ENCODE measurements around the gene SLC46A1.

SLC46A1 gene

GRCh38 chr17:28379814-28380801 lies 25.9 kb downstream of the SLC46A1 start:
- DNase-seq (ENCODE audit: low spot score), result no peak

DNA sequence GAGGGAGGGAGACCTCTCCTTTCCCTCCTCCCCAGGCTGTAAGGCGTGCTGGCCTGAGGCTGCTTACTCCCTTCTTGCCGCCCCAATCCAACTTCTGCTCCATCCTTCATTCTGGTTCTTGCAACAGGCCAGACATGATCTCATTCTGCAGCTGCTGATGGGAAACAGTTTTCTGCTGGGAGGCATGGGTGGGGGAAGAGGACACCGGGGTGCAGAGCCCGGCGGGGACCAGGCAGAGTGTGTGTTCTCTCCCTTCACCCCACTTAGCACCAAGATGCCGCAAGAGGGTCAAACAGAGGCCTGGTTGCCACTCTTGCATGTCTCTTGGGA lies 33.1 kb downstream of the SLC46A1 start:
- no peak for DNase-seq (ENCODE audit: low spot score)

- DNase-seq (ENCODE audit: low spot score), result no peak
Measured at GRCh38 chr17:28372203-28372944, 33.6 kb downstream of the SLC46A1 start.

DNA sequence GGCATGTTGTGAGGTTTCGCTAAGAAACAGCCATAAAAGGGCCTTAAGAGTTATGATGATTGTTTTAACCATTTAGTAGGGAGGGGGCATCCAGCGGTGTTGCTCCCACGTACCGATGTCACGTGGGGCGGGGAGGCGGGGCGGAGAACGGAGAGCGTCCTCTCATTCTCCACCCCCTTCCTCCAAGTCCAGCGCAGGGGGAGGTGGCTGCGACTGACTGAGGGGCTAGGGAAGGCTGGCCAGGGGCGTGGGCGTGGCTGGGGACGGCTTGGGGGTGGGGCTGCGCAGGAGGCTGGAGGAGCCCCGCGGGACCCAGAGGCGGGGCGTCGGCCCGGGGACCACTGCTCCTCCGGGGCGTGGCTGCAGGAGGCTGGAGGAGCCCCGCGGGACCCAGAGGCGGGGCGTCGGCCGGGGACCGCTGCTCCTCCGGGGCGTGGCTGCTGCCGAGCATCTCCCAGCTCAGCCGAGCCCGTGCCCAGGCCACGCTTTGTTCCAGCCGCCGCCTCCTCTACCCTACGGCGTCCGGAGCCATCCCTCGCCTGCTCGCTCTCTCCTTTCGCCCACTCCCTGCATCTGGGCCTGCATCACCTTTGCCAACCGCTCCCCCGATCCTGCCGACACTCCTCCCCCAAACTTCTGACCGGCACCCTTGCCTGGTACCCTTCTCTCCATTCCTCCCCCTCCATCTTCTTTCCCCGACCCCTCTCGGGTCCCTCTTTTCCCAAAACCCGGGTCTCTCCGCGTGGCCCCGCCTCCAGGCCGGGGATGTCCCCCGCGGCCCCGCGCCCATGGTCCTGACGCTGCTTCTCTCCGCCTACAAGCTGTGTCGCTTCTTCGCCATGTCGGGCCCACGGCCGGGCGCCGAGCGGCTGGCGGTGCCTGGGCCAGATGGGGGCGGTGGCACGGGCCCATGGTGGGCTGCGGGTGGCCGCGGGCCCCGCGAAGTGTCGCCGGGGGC lies 34.5 kb downstream of the SLC46A1 start, which contains the start of gene SARM1:
Gene SARM1, plus strand, starts transcription at position 450 of the 958 bp plus-strand sequence. Its CDS starts 339 bp downstream, at position 789.
- no peak for DNase-seq (ENCODE audit: low spot score)

- no peak for DNase-seq (ENCODE audit: low spot score)
Measured at GRCh38 chr17:28370744-28371103, 35.3 kb downstream of the SLC46A1 start.

DNA sequence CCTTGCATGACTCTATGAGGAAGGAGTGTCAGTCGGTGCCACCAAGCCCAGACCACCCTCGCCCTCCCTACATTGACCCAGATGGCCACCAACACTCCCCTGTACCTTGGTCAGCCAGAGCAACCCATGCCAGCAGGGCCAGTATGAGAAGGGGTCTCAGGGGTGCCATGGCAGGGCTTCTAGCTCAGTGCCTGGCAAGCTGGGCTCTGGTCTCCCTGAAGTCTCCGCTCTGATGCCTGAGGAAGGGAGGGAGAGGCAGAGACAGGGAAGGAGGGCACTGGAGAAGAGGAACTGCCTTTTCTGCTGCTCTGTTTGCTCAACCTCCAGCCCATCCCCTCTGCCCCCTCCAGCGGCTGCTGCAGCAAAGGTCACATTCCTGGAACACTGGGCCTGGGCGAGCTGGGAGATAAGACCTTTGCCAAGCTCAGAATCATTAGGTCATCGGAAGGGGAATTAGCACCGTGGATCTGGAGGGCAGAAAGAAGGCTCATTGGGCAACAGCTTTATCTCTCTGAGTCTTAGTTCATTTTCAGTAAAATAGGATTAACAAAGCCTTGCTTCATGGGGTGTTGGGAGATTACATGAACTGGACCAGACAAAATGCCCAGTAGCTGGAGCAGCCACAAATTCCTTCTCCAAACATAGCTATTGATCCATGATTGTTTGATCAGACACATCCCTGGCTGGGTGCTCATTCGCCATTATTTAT lies 35.8 kb downstream of the SLC46A1 start, which contains the start of gene VTN:
Gene VTN, minus strand, starts transcription at position 273 of the 709 bp plus-strand sequence. Its CDS starts 104 bp downstream, at position 169.
- DNase-seq (ENCODE audit: low spot score), result no peak

- DNase-seq (ENCODE audit: low spot score), result no peak
Measured at GRCh38 chr17:28369684-28370034, 36.4 kb downstream of the SLC46A1 start.

GRCh38 chr17:28368915-28369683 lies 36.9 kb downstream of the SLC46A1 start:
- DNase-seq (ENCODE audit: low spot score), result no peak

DNA sequence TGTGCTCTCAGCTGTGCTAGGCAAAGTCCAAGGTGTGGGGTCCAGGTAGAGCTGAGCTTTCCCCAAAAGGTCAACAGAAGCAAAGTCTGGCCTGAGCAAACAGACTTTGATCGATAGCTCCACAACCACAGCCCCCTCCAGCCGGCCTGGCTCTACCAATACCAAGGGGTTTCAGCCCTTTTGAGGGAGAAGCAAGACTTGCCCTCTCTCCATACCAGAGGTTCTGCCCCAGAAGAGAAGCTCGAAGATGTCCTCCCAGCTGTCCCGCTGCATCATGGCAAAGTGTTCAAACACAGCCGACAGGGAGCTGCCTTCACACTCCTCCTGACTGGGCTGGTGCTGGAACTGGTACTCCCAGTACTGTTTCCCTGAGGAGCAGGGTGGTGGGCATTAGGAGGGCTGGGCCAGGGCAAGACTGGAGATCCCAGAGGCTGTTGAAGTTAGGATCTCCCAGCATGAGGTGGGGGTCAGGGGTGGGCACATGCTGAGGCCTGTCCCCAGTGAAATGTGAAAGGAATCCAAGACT lies 37.6 kb downstream of the SLC46A1 start:
- no peak for DNase-seq (ENCODE audit: low spot score)

DNA sequence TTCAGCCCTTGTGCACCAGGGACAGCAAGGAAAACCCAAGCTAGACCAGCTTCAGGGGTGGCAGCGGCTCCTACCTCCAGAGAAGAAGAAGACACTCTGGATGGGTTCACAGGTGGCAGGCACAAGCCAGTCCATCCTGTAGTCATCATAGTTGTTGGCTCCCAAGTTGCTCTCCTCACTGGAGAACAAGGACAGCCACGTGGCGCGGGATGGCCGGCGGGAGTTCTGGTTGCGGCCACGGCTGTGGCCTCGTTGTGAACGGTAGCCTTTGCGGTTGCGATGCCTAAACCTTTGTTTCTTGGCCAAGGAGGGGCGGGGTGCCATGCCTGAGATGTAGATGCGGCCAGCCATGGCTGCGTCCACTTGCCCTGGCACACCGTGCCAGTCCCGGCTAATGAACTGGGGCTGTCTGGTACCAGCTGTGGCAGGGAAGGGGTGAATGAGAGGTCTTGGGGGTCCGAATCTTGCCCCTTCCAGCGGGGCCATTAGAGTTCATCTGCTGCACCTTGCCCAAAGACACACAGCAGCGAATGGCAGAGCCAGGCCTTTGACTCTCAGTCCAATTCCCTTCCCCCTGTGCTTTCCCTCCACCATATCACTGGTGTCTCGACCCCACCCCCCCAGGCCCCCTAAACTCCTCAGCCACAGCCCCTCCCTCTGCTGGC lies 38.2 kb downstream of the SLC46A1 start:
- DNase-seq (ENCODE audit: low spot score), result no peak

GRCh38 chr17:28366605-28367004 lies 39.4 kb downstream of the SLC46A1 start:
- DNase-seq (ENCODE audit: low spot score), result no peak

DNA sequence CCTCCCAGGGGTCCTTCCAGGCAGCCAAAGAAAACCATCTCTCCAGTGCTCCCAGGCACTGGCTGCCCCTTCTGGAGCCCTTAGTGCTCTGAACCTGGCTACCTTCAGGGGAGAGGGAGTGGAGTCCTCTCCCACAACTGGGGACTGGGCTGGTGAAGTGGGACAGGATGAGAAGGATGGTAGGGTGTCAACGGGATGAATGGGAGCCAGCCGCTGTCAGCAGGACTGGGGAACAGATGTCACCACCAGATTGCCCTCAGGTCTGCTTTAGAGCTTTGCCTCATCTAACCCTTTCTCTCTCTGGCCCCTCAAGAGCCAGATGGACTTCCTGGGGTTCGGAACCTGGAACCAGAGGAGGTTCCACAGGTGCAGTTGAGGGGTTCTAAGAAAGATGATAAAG lies 40.5 kb downstream of the SLC46A1 start:
- no peak for DNase-seq (ENCODE audit: low spot score)

- no peak for DNase-seq (ENCODE audit: low spot score)
Measured at GRCh38 chr17:28364665-28365363, 41.2 kb downstream of the SLC46A1 start, which contains the start of gene SEBOX. Gene SEBOX, minus strand, starts transcription at chr17:28365199. Its CDS starts 48 bp downstream, at chr17:28365151.

- DNase-seq (ENCODE audit: low spot score), result no peak
Measured at GRCh38 chr17:28363776-28364650, 42.0 kb downstream of the SLC46A1 start.

GRCh38 chr17:28363186-28363585 lies 42.8 kb downstream of the SLC46A1 start:
- no peak for DNase-seq (ENCODE audit: low spot score)

GRCh38 chr17:28357901-28358197 lies 48.2 kb downstream of the SLC46A1 start:
- DNase-seq (ENCODE audit: low spot score), result no peak

GRCh38 chr17:28357061-28357900 lies 48.7 kb downstream of the SLC46A1 start, which contains the start of gene POLDIP2:
Gene POLDIP2, minus strand, starts transcription at chr17:28357527. Its CDS starts 79 bp downstream, at chr17:28357448.
- peak; percentile 97 for DNase-seq (ENCODE audit: low spot score)
